GM23338 (cell line): ENCODE data around the gene PGAM5. TPM values are rescaled to one million over a fixed set of nuclear protein-coding genes. Genes with fewer than 3 reads are reported as not detected.

ENCODE experiments used
- CREB1 ChIP-seq: fragments of 250-450 bp; sonication (Bioruptor Pico); IDR thresholded peaks from 2 replicates; pipeline ENCODE4 v1.5.0; 2020; ENCODE audit warnings: low read depth, mild to moderate bottlenecking, moderate library complexity
- CTCF ChIP-seq, 2 experiments: fragments of 200-600 bp in 1 of 2; sonication (generic) in 1 of 2; conservative IDR thresholded peaks; 2 replicates each; pipeline versions ENCODE4 v1.5.1 to v1.6.1; 2016 to 2017; ENCODE audit warnings: antibody characterized with exemption in 2 of 2, low read depth in 2 of 2, mild to moderate bottlenecking in 2 of 2, moderate library complexity in 1 of 2
- EZH2 ChIP-seq: fragments of 200-600 bp; sonication (generic); IDR thresholded peaks from one replicate; pipeline ENCODE4 v1.8.0; 2017; ENCODE audit warnings: antibody characterized with exemption, mild to moderate bottlenecking, low read depth; ENCODE audit not compliant: unreplicated experiment
- NANOG ChIP-seq: IDR thresholded peaks from 2 replicates; pipeline ENCODE4 v1.6.1; 2016; ENCODE audit warnings: antibody characterized with exemption, borderline replicate concordance
- STAT1 ChIP-seq: IDR thresholded peaks from one replicate; pipeline ENCODE4 v1.6.1; 2016; ENCODE audit warnings: antibody characterized with exemption; ENCODE audit not compliant: unreplicated experiment
- ZNF114 ChIP-seq: fragments of 250-450 bp; sonication (Bioruptor Pico); IDR thresholded peaks from 2 replicates; pipeline ENCODE4 v1.5.0; 2020; ENCODE audit warnings: mild to moderate bottlenecking, moderate library complexity
- ZNF331 ChIP-seq: fragments of 250-450 bp; sonication (Bioruptor Pico); IDR thresholded peaks from 2 replicates; pipeline ENCODE4 v1.5.0; 2020; ENCODE audit warnings: low read depth, mild to moderate bottlenecking, moderate library complexity
- ZNF462 ChIP-seq: fragments of 250-450 bp; sonication (Bioruptor Pico); IDR thresholded peaks from 2 replicates; pipeline ENCODE4 v1.5.0; 2020; ENCODE audit warnings: mild to moderate bottlenecking, moderate library complexity
- polyA plus RNA-seq: library from polyadenylated mRNA; unstranded; fragments of >200 nt; fragmentation: Nextera tagmentation; extraction: Ambion mirVana; gene quantifications from 2 replicates; pipeline ENCODE4 v1.2.1, GENCODE V29; 2016
- total RNA-seq: library from RNA; depleted of rRNA; stranded (reverse); fragments of >200 nt; shearing (Covaris generic); gene quantifications from 2 replicates; pipeline ENCODE4 v1.2.3, GENCODE V29; 2014

PGAM5 gene
- total and polyA plus RNA-seq, 2 experiments from 2014 or later, result 31.1 to 108 TPM

GRCh38 chr12:132723015-132723763, 12.5 kb downstream of the PGAM5 start (continued):
- TF ChIP-seq ZNF462 (no peak), ZNF331 (CRISPR knock-in tag) (no peak), EZH2 (no peak), ZNF114 (CRISPR knock-in tag) (no peak), NANOG (no peak), CTCF (conservative IDR thresholded peaks at IDR 0.05; ENCODE audit: low read depth in 2 of 2) (no peak), STAT1 (no peak), CREB1 (CRISPR knock-in tag) (no peak)
